CD14-positive monocyte (primary cell): Measurements from ENCODE around the gene BCL7C. TPM values are rescaled to one million over a fixed set of nuclear protein-coding genes. Genes with fewer than 3 reads are reported as not detected.

Source experiments
- DNase-seq, 3 donors: peaks; one replicate each; pipeline ENCODE4 v3.0.0-alpha.2; 2011 to 2022
- H2AFZ ChIP-seq: 2 replicates; pipeline ENCODE4 v1.6.0; 2012; ENCODE audit warnings: mild to moderate bottlenecking, low read depth, low read length, inconsistent platforms; ENCODE audit not compliant: insufficient read depth, poor library complexity, severe bottlenecking
- H3K27ac ChIP-seq, 2 donors: 1 replicate in 1 of 2; 2 replicates in 1 of 2; pipeline ENCODE4 v1.5.1; 2012 to 2013; ENCODE audit warnings: low read length in 2 of 2, control low read depth in 1 of 2, inconsistent platforms in 1 of 2, low read depth in 1 of 2, mild to moderate bottlenecking in 1 of 2
- H3K27me3 ChIP-seq, 2 donors: one replicate each; pipeline versions ENCODE4 v1.6.0 to v1.6.1; 2011 to 2013; ENCODE audit warnings: low read length in 2 of 2; ENCODE audit not compliant: control insufficient read depth in 2 of 2, insufficient read depth in 2 of 2
- H3K36me3 ChIP-seq, 2 donors: replicated peaks in 1 of 2; 1 replicate in 1 of 2; 2 replicates in 1 of 2; pipeline versions ENCODE4 v1.5.1 to v1.6.1; 2012 to 2013; ENCODE audit warnings: low read length in 2 of 2, control low read depth in 1 of 2, inconsistent platforms in 1 of 2, mild to moderate bottlenecking in 1 of 2; ENCODE audit not compliant: insufficient read depth in 2 of 2, control insufficient read depth in 1 of 2
- H3K4me1 ChIP-seq, 2 donors: 1 replicate in 1 of 2; 2 replicates in 1 of 2; pipeline versions ENCODE4 v1.5.1 to v1.6.1; 2012 to 2013; ENCODE audit warnings: low read length in 2 of 2, control low read depth in 1 of 2, inconsistent platforms in 1 of 2, mild to moderate bottlenecking in 1 of 2, moderate library complexity in 1 of 2; ENCODE audit not compliant: insufficient read depth in 2 of 2, control insufficient read depth in 1 of 2
- H3K4me2 ChIP-seq: replicated peaks from 2 replicates; pipeline ENCODE3; 2012; ENCODE audit warnings: low read length, moderate library complexity, mild to moderate bottlenecking; ENCODE audit not compliant: poor library complexity, severe bottlenecking; ENCODE audit errors: extremely low read depth
- H3K4me3 ChIP-seq, 3 experiments: fragments of 200-600 bp in 1 of 3; sonication (generic) in 1 of 3; replicated peaks in 1 of 3; 1 replicate in 2 of 3; 2 replicates in 1 of 3; pipeline ENCODE4 v1.5.1; 2011 to 2013; ENCODE audit warnings: low read length in 3 of 3, mild to moderate bottlenecking in 3 of 3, control low read depth in 2 of 3, low read depth in 2 of 3, inconsistent platforms in 1 of 3, moderate library complexity in 1 of 3
- H3K79me2 ChIP-seq: 2 replicates; pipeline ENCODE4 v1.6.0; 2012; ENCODE audit warnings: mild to moderate bottlenecking, control low read depth, inconsistent platforms, low read length, moderate library complexity; ENCODE audit not compliant: insufficient read depth
- H3K9ac ChIP-seq: 2 replicates; pipeline ENCODE4 v1.6.0; 2017; ENCODE audit warnings: low read length, mild to moderate bottlenecking; ENCODE audit not compliant: insufficient read depth, poor library complexity, severe bottlenecking
- H3K9me3 ChIP-seq, 2 donors: replicated peaks in 1 of 2; 1 replicate in 1 of 2; 2 replicates in 1 of 2; pipeline versions ENCODE4 v1.5.1 to v1.6.1; 2012 to 2013; ENCODE audit warnings: low read length in 2 of 2, control low read depth in 1 of 2; ENCODE audit not compliant: control insufficient read depth in 1 of 2, insufficient read depth in 1 of 2
- H4K20me1 ChIP-seq: 2 replicates; pipeline ENCODE4 v1.6.0; 2012; ENCODE audit warnings: mild to moderate bottlenecking, low read length, control low read depth, moderate library complexity; ENCODE audit not compliant: insufficient read depth
- H3K27ac Mint-ChIP-seq, 7 donors: one replicate each; pipeline ENCODE4 v1.8.0; 2020; ENCODE audit warnings: mild to moderate bottlenecking in 7 of 7, mixed read lengths in 7 of 7, moderate library complexity in 6 of 7, inconsistent platforms in 2 of 7
- H3K27me3 Mint-ChIP-seq, 3 donors: one replicate each; pipeline ENCODE4 v1.8.0; 2021 to 2022; ENCODE audit warnings: low read depth in 3 of 3, mild to moderate bottlenecking in 3 of 3, mixed read lengths in 3 of 3, moderate library complexity in 3 of 3, inconsistent platforms in 1 of 3
- H3K36me3 Mint-ChIP-seq, 2 donors: one replicate each; pipeline ENCODE4 v1.8.0; 2020; ENCODE audit warnings: mixed read lengths in 2 of 2, inconsistent platforms in 1 of 2, mild to moderate bottlenecking in 1 of 2
- H3K4me1 Mint-ChIP-seq: one replicate; pipeline ENCODE4 v1.8.0; 2020; ENCODE audit warnings: mild to moderate bottlenecking, mixed read lengths
- H3K4me3 Mint-ChIP-seq, 2 donors: one replicate each; pipeline ENCODE4 v1.8.0; 2020; ENCODE audit warnings: mild to moderate bottlenecking in 2 of 2, mixed read lengths in 2 of 2, moderate library complexity in 1 of 2
- H3K9me3 Mint-ChIP-seq, 7 donors: one replicate each; pipeline ENCODE4 v1.8.0; 2020 to 2022; ENCODE audit warnings: mixed read lengths in 7 of 7, mild to moderate bottlenecking in 6 of 7, moderate library complexity in 6 of 7, inconsistent platforms in 2 of 7
- CTCF ChIP-seq: fragments of 200-600 bp; IDR thresholded peaks from one replicate; pipeline ENCODE4 v1.8.0; 2022; ENCODE audit warnings: antibody characterized with exemption, mild to moderate bottlenecking
- WGBS: methylation state at CpG from one replicate; pipeline ENCODE4 v1.1.5; 2013; ENCODE audit warnings: missing lambda C conversion rate; ENCODE audit not compliant: insufficient coverage; 5-methylcytosine and 5-hydroxymethylcytosine counted together
- intact Hi-C, 2 donors: fragments of 100-400 bp; cut with micrococcal nuclease; formaldehyde crosslinking; loops; one replicate each; pipeline versions ENCODE4 v1.15.0 to v1.15.1; 2023
- polyA plus RNA-seq, 3 donors: library from polyadenylated mRNA; depleted of rRNA in 1 of 3; unstranded in 2 of 3; stranded (reverse) in 1 of 3; fragments of 300-500 nt in 2 of 3; fragments of >200 nt in 1 of 3; fragmentation: Illumina TruSeq in 2 of 3; gene quantifications; 1 replicate in 2 of 3; 2 replicates in 1 of 3; pipeline ENCODE4 v1.2.3, GENCODE V29; 2012 to 2021

Gene BCL7C
- polyA plus RNA-seq, 3 donors, result 11.4 to 19.1 (median 17.4) TPM

- 0% methylated on average over 5 of the region's 31 CpGs for WGBS
- H3K4me1 ChIP-seq, result peaks cover 12 to 20% of the 10 kb centered on the region in 2 donors
- TF ChIP-seq CTCF, result no peak
- Mint-ChIP-seq H3K4me1 (peaks cover 26% of the 10 kb centered on the region), H3K4me3 (peak within 1 kb of the TSS; percentile 94 to 100), H3K36me3 (peaks cover 12 to 19% of the 10 kb centered on the region in 2 donors), H3K27me3 (no peaks in the 10 kb centered on the region), H3K9me3 (peaks cover 3 to 5% (median 4%) of the 10 kb centered on the region in 7 donors), H3K27ac (peak within 1 kb of the TSS; percentile 100)
- peak within 1 kb of the TSS; percentile 77 for H3K9ac ChIP-seq
- H3K9me3 ChIP-seq, result no peaks in the 10 kb centered on the region
- no peaks in the 10 kb centered on the region for H3K27me3 ChIP-seq
- H3K79me2 ChIP-seq, result no peaks in the 10 kb centered on the region
- peak within 1 kb of the TSS; percentile 93 to 94 for H3K27ac ChIP-seq
- peak in 1 of 3 donors; percentile 21 for DNase-seq
- no peaks in the 10 kb centered on the region for H4K20me1 ChIP-seq
- peak within 1 kb of the TSS; percentile 60 to 85 (median 74) for H3K4me3 ChIP-seq
- peak within 1 kb of the TSS; percentile 83 for H2AFZ ChIP-seq
- peaks cover 8 to 15% of the 10 kb centered on the region in 2 donors for H3K36me3 ChIP-seq
- peak within 1 kb of the TSS; percentile 80 for H3K4me2 ChIP-seq
- intact Hi-C loops, result loop anchor here (2.0 to 10.0 kb wide), 5 partner anchors 27 to 269 kb away; partner anchors contain the start of genes CTF1 (in 2 of the 2), CFAP119 (in 1 of the 2), FBRS (in 1 of the 2) and PRR14 (in 1 of the 2)
Measured at GRCh38 chr16:30923554-30924075, 29.7 kb upstream of the BCL7C start, which contains the start of gene FBXL19. FBXL19 (plus strand) TSS chr16:30923572; CDS start chr16:30925755, 2,183 bp downstream.

- H3K9me3 Mint-ChIP-seq, result peaks cover 4 to 9% (median 6%) of the 10 kb centered on the region in 7 donors
Measured at GRCh38 chr16:30922960-30923535, 29.2 kb upstream of the BCL7C start.

More at GRCh38 chr16:30922960-30923535, 29.2 kb upstream of the BCL7C start:
- Mint-ChIP-seq H3K27me3 (no peaks in the 10 kb centered on the region), H3K36me3 (peaks cover 12 to 18% of the 10 kb centered on the region in 2 donors), H3K27ac (peak overlapping the region; percentile 100), H3K4me3 (peak overlapping the region; percentile 94 to 100), H3K4me1 (peaks cover 29% of the 10 kb centered on the region)
- peaks cover 12 to 25% of the 10 kb centered on the region in 2 donors for H3K4me1 ChIP-seq
- 0% methylated on average over 22 of the region's 33 CpGs for WGBS
- H3K4me3 ChIP-seq, result peak overlapping the region; percentile 60 to 85 (median 74)
- H4K20me1 ChIP-seq, result no peaks in the 10 kb centered on the region
- H3K36me3 ChIP-seq, result peaks cover 8 to 15% of the 10 kb centered on the region in 2 donors
- H3K79me2 ChIP-seq, result no peaks in the 10 kb centered on the region
- no peak for TF ChIP-seq CTCF
- DNase-seq, result peak; percentile 97 to 99 (median 98)
- H3K27ac ChIP-seq, result peak overlapping the region; percentile 93 to 94
- peak overlapping the region; percentile 77 for H3K9ac ChIP-seq
- H2AFZ ChIP-seq, result peak overlapping the region; percentile 77
- peaks cover 0 to 5% of the 10 kb centered on the region in 2 donors for H3K9me3 ChIP-seq
- H3K27me3 ChIP-seq, result no peaks in the 10 kb centered on the region
- peak overlapping the region; percentile 80 for H3K4me2 ChIP-seq
- intact Hi-C loops, result loop anchor here (2.0 to 10.0 kb wide), 5 partner anchors 26 to 268 kb away; partner anchors contain the start of genes CTF1 (in 2 of the 2), CFAP119 (in 1 of the 2), FBRS (in 1 of the 2) and PRR14 (in 1 of the 2)
